H9 (cell line): ENCODE data around the gene NAA10. TPM values are rescaled to one million over a fixed set of nuclear protein-coding genes. Genes with fewer than 3 reads are reported as not detected.

ENCODE experiments used
- DNase-seq: peaks from one replicate; pipeline ENCODE4 v3.0.0-alpha.2; 2017
- H2AFZ ChIP-seq: one replicate; pipeline ENCODE4 v1.6.1; 2013; ENCODE audit warnings: mild to moderate bottlenecking, low read length, control low read depth, moderate library complexity
- H2AK5ac ChIP-seq: 2 replicates; pipeline ENCODE4 v1.6.1; 2013; ENCODE audit warnings: low read length, control low read depth, mixed read lengths; ENCODE audit not compliant: insufficient read length
- H2BK120ac ChIP-seq: one replicate; pipeline ENCODE4 v1.6.1; 2013; ENCODE audit warnings: low read depth, mild to moderate bottlenecking, low read length, control low read depth, inconsistent platforms; ENCODE audit not compliant: poor library complexity, severe bottlenecking
- H2BK12ac ChIP-seq: 2 replicates; pipeline ENCODE4 v1.6.1; 2013; ENCODE audit warnings: low read length, control low read depth, mixed read lengths, low read depth; ENCODE audit not compliant: insufficient read length
- H2BK15ac ChIP-seq: 2 replicates; pipeline ENCODE4 v1.6.1; 2013; ENCODE audit warnings: low read depth, low read length, control low read depth
- H2BK20ac ChIP-seq: one replicate; pipeline ENCODE4 v1.6.1; 2013; ENCODE audit warnings: low read depth, mild to moderate bottlenecking, low read length, control low read depth, inconsistent platforms; ENCODE audit not compliant: poor library complexity, severe bottlenecking
- H2BK5ac ChIP-seq: 2 replicates; pipeline ENCODE4 v1.6.1; 2013; ENCODE audit warnings: low read length, control low read depth, mixed read lengths; ENCODE audit not compliant: insufficient read length
- H3K14ac ChIP-seq: 2 replicates; pipeline ENCODE4 v1.6.1; 2013; ENCODE audit warnings: low read length, control low read depth; ENCODE audit not compliant: insufficient read depth
- H3K18ac ChIP-seq: 2 replicates; pipeline ENCODE4 v1.6.1; 2013; ENCODE audit warnings: low read depth, mild to moderate bottlenecking, mixed read lengths, low read length, control low read depth; ENCODE audit not compliant: insufficient read length
- H3K23ac ChIP-seq: 2 replicates; pipeline ENCODE4 v1.6.1; 2013; ENCODE audit warnings: low read length, control low read depth, mixed read lengths, low read depth; ENCODE audit not compliant: insufficient read length
- H3K23me2 ChIP-seq: 2 replicates; pipeline ENCODE4 v1.6.1; 2013; ENCODE audit warnings: low read depth, mild to moderate bottlenecking, mixed read lengths, low read length, control low read depth; ENCODE audit not compliant: insufficient read length, poor library complexity, severe bottlenecking
- H3K27ac ChIP-seq: 2 replicates; pipeline ENCODE4 v1.5.1; 2013; ENCODE audit warnings: low read length, control low read depth, mixed read lengths, low read depth; ENCODE audit not compliant: insufficient read length
- H3K27me3 ChIP-seq: 2 replicates; pipeline ENCODE4 v1.6.1; 2013; ENCODE audit warnings: low read length, control low read depth, inconsistent platforms; ENCODE audit not compliant: insufficient read depth
- H3K4ac ChIP-seq: 2 replicates; pipeline ENCODE4 v1.6.1; 2013; ENCODE audit warnings: low read depth, mild to moderate bottlenecking, control low read depth, inconsistent platforms, low read length, moderate library complexity
- H3K4me1 ChIP-seq: 2 replicates; pipeline ENCODE4 v1.6.1; 2013; ENCODE audit warnings: low read length, control low read depth, inconsistent platforms; ENCODE audit not compliant: insufficient read depth
- H3K4me2 ChIP-seq: 2 replicates; pipeline ENCODE4 v1.6.1; 2013; ENCODE audit warnings: low read length, control low read depth, mixed read lengths; ENCODE audit not compliant: insufficient read length, insufficient read depth
- H3K56ac ChIP-seq: 2 replicates; pipeline ENCODE4 v1.6.1; 2013; ENCODE audit warnings: low read depth, mild to moderate bottlenecking, mixed read lengths, low read length, control low read depth; ENCODE audit not compliant: insufficient read length
- H3K79me1 ChIP-seq: 2 replicates; pipeline ENCODE4 v1.6.1; 2013; ENCODE audit warnings: low read depth, mild to moderate bottlenecking, moderate library complexity, low read length, control low read depth, inconsistent platforms; ENCODE audit not compliant: insufficient read depth, poor library complexity, severe bottlenecking
- H3K79me2 ChIP-seq: 2 replicates; pipeline ENCODE4 v1.6.1; 2013; ENCODE audit warnings: low read length, control low read depth, inconsistent platforms; ENCODE audit not compliant: insufficient read depth
- H3K9ac ChIP-seq: 2 replicates; pipeline ENCODE4 v1.6.1; 2013; ENCODE audit warnings: low read length, control low read depth, mixed read lengths; ENCODE audit not compliant: insufficient read length; ENCODE audit errors: extremely low read depth
- H3K9me3 ChIP-seq: one replicate; pipeline ENCODE4 v1.6.1; 2013; ENCODE audit warnings: low read depth, low read length, inconsistent platforms; ENCODE audit not compliant: control insufficient read depth
- H3T11ph ChIP-seq: one replicate; pipeline ENCODE4 v1.6.1; 2013; ENCODE audit warnings: mild to moderate bottlenecking, low read length, control low read depth, inconsistent platforms
- H4K20me1 ChIP-seq: one replicate; pipeline ENCODE4 v1.6.1; 2013; ENCODE audit not compliant: control insufficient read depth, insufficient read length, insufficient read depth
- H4K5ac ChIP-seq: 2 replicates; pipeline ENCODE4 v1.6.1; 2013; ENCODE audit warnings: low read depth, mild to moderate bottlenecking, mixed read lengths, low read length, control low read depth; ENCODE audit not compliant: insufficient read length
- H4K8ac ChIP-seq: replicated peaks from 2 replicates; pipeline ENCODE4 v1.6.1; 2013; ENCODE audit warnings: low read length, control low read depth, mixed read lengths, low read depth; ENCODE audit not compliant: insufficient read length
- H4K91ac ChIP-seq: 2 replicates; pipeline ENCODE4 v1.6.1; 2013; ENCODE audit warnings: low read depth, mild to moderate bottlenecking, moderate library complexity, mixed read lengths, low read length, control low read depth; ENCODE audit not compliant: insufficient read length
- H3K27ac Mint-ChIP-seq, 3 experiments: 2 replicates in 2 of 3; 3 replicates in 1 of 3; pipeline ENCODE4 v1.8.0; 2020 to 2021; ENCODE audit warnings: mixed read lengths in 3 of 3, mild to moderate bottlenecking in 1 of 3, moderate library complexity in 1 of 3
- H3K27me3 Mint-ChIP-seq: 2 replicates; pipeline ENCODE4 v1.8.0; 2021; ENCODE audit warnings: low read depth, mild to moderate bottlenecking, moderate library complexity, mixed read lengths
- H3K36me3 Mint-ChIP-seq, 3 experiments: 2 replicates in 2 of 3; 3 replicates in 1 of 3; pipeline ENCODE4 v1.8.0; 2020 to 2021; ENCODE audit warnings: low read depth in 3 of 3, mixed read lengths in 3 of 3; ENCODE audit not compliant: insufficient read depth in 1 of 3
- H3K4me1 Mint-ChIP-seq, 2 experiments: 2 replicates each; pipeline ENCODE4 v1.8.0; 2020; ENCODE audit warnings: mixed read lengths in 2 of 2
- H3K4me3 Mint-ChIP-seq, 2 experiments: 2 replicates in 1 of 2; 3 replicates in 1 of 2; pipeline ENCODE4 v1.8.0; 2020 to 2021; ENCODE audit warnings: mild to moderate bottlenecking in 2 of 2, mixed read lengths in 2 of 2, moderate library complexity in 1 of 2
- H3K9me3 Mint-ChIP-seq, 2 experiments: 2 replicates in 1 of 2; 3 replicates in 1 of 2; pipeline ENCODE4 v1.8.0; 2020; ENCODE audit warnings: mild to moderate bottlenecking in 2 of 2, mixed read lengths in 2 of 2, moderate library complexity in 1 of 2
- CTCF ChIP-seq: fragments of 200-600 bp; sonication (generic); conservative IDR thresholded peaks from 3 replicates; pipeline ENCODE4 v1.8.0; 2021; ENCODE audit warnings: antibody characterized with exemption, mild to moderate bottlenecking
- WGBS: extraction: QIAGEN DNeasy Blood & Tissue Kit; methylation state at CpG from one replicate; pipeline ENCODE4 v1.1.7; 2013; ENCODE audit warnings: missing lambda C conversion rate, low lambda C conversion rate, mixed read lengths; ENCODE audit not compliant: insufficient read length; ENCODE audit errors: extremely low coverage; 5-methylcytosine and 5-hydroxymethylcytosine counted together
- total RNA-seq: library from RNA; stranded (reverse); gene quantifications from 2 replicates; pipeline ENCODE4 v1.2.1, GENCODE V29; 2021

NAA10 gene
- total RNA-seq, 1 experiment from 2014 or later: 101 TPM

GRCh38 chrX:153960077-153960476, 25.2 kb upstream of the NAA10 start:
- Histone ChIP-seq H2AFZ (no peak overlapping the region), H4K8ac (no peak overlapping the region), H4K91ac (no peak overlapping the region), H3K27me3 (no peaks in the 10 kb centered on the region), H3K9ac (no peak overlapping the region), H2BK5ac (no peak overlapping the region), H3K4me1 (no peaks in the 10 kb centered on the region), H3K79me2 (peaks cover 4% of the 10 kb centered on the region; the same call in 1 of the 2 replicates), H3T11ph (no peak overlapping the region), H3K23ac (no peak overlapping the region), H3K27ac (no peak overlapping the region), H3K18ac (no peak overlapping the region), H2BK12ac (no peak overlapping the region), H3K14ac (no peak overlapping the region), H2BK20ac (no peak overlapping the region), H3K9me3 (peaks cover 5% of the 10 kb centered on the region), H2AK5ac (no peak overlapping the region), H3K4ac (no peak overlapping the region), H4K5ac (no peak overlapping the region), H3K23me2 (no peaks in the 10 kb centered on the region), H3K4me2 (no peak overlapping the region), H3K56ac (no peak overlapping the region), H2BK120ac (no peak overlapping the region), H3K79me1 (peaks cover 5% of the 10 kb centered on the region), H4K20me1 (no peaks in the 10 kb centered on the region), H2BK15ac (no peak overlapping the region)
- H3K36me3 Mint-ChIP-seq: peaks cover 77 to 99% (median 98%) of the 10 kb centered on the region in 3 experiments
- no peak overlapping the region for H3K27ac Mint-ChIP-seq
- no peak for TF ChIP-seq CTCF
- DNase-seq: no peak
- no CpG with 5 or more reads among the region's 16 CpGs for WGBS
- H3K4me3 Mint-ChIP-seq: no peak overlapping the region
- peaks cover 1% of the 10 kb centered on the region; the same call in 1 of the 2 replicates for H3K27me3 Mint-ChIP-seq
- no peaks in the 10 kb centered on the region for H3K4me1 Mint-ChIP-seq
- no peaks in the 10 kb centered on the region; a peak in 1 of 5 replicates for H3K9me3 Mint-ChIP-seq
